GM12865 (cell line): Measurements from ENCODE around the gene NPL.

Source experiments
- DNase-seq: peaks from one replicate; pipeline ENCODE4 v3.0.0; 2010; ENCODE audit warnings: low read depth
- H3K4me3 ChIP-seq: 2 replicates; pipeline ENCODE4 v1.5.1; 2011; ENCODE audit warnings: mild to moderate bottlenecking, low read depth, low read length, control low read depth
- CTCF ChIP-seq: IDR thresholded peaks from 2 replicates; pipeline ENCODE4 v1.5.1; 2011; ENCODE audit warnings: low read length, control low read depth, low read depth, inconsistent platforms; ENCODE audit not compliant: insufficient read depth; ENCODE audit errors: missing control alignments

NPL gene

GRCh38 chr1:182877331-182877730 is 87.8 kb downstream of the NPL start:
- no peak for TF ChIP-seq CTCF
- H3K4me3 ChIP-seq: no peak overlapping the region
- no peak for DNase-seq

DNA sequence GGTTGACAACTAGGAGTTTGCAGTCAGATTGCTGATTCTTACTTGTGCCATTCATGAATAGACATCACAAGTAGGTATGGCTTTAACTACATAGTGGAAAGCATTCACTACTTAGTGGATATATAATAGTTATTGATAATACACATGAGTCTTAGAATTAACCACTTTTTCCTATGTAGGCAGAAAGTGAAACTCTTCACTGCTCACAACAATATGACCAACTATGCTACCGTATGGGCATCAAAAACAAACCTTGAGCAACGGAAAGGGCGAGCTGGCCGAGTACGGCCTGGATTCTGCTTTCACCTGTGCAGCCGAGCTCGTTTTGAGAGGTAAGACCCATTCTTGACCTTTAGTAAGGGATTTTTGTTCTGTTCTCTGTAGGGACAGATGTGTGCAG is 88.3 kb downstream of the NPL start:
- DNase-seq: no peak
- no peak for TF ChIP-seq CTCF
- H3K4me3 ChIP-seq: no peak overlapping the region
